HEK293T (cell line): Measurements from ENCODE around the gene PML.

Source experiments
- ARNT ChIP-seq: fragments of 450-650 bp; IDR thresholded peaks from 2 replicates; pipeline ENCODE4 v1.6.1; 2017; ENCODE audit warnings: mild to moderate bottlenecking
- BHLHE40 ChIP-seq: fragments of 450-650 bp; IDR thresholded peaks from 2 replicates; pipeline ENCODE4 v1.6.1; 2016; ENCODE audit warnings: mild to moderate bottlenecking, moderate library complexity, borderline replicate concordance
- CTBP1 ChIP-seq: fragments of 450-650 bp; IDR thresholded peaks from 2 replicates; pipeline ENCODE4 v1.6.1; 2016; ENCODE audit warnings: borderline replicate concordance
- FOXA1 ChIP-seq: fragments of 450-650 bp; IDR thresholded peaks from 2 replicates; pipeline ENCODE4 v1.6.1; 2016; ENCODE audit warnings: mild to moderate bottlenecking
- FOXK2 ChIP-seq: fragments of 450-650 bp; IDR thresholded peaks from 2 replicates; pipeline ENCODE4 v1.6.1; 2016; ENCODE audit warnings: mild to moderate bottlenecking
- FOXM1 ChIP-seq: fragments of 450-650 bp; IDR thresholded peaks from 2 replicates; pipeline ENCODE4 v1.6.1; 2017; ENCODE audit warnings: mild to moderate bottlenecking, borderline replicate concordance
- L3MBTL2 ChIP-seq: fragments of 450-650 bp; conservative IDR thresholded peaks from 2 replicates; pipeline ENCODE4 v1.6.1; 2016; ENCODE audit warnings: mild to moderate bottlenecking
- NFRKB ChIP-seq: fragments of 450-650 bp; IDR thresholded peaks from 2 replicates; pipeline ENCODE4 v1.6.1; 2016; ENCODE audit warnings: mild to moderate bottlenecking, moderate library complexity
- PKNOX1 ChIP-seq: fragments of 450-650 bp; IDR thresholded peaks from 2 replicates; pipeline ENCODE4 v1.6.1; 2016
- TARDBP ChIP-seq: fragments of 450-650 bp; IDR thresholded peaks from 2 replicates; pipeline ENCODE4 v1.6.1; 2016
- ZNF384 ChIP-seq: fragments of 450-650 bp; IDR thresholded peaks from 2 replicates; pipeline ENCODE4 v1.6.1; 2016

DNA sequence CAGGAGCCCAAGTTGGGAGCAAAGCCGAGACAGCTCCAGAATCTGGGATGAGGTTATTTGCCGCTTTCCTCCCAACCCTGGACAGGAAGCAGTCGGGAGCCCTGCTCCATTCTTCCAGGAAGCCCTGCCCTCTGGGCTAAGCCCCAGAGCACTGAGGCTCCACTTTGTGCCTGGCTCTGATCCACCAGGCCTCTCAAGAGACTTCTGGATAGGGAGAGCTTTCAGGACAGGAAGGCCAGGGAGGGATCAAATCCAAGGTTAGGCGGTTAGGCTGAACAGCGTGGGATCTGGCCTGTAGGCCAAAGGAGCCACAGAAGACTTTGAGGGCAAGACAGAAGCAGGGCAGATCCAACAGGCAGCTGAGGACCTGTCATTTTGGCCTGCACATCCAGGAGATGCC is 3.3 kb upstream of the PML start:
- TF ChIP-seq L3MBTL2 (no peak), BHLHE40 (no peak), FOXM1 (no peak), FOXK2 (no peak), TARDBP (no peak), CTBP1 (no peak), ZNF384 (no peak), ARNT (no peak), FOXA1 (no peak), NFRKB (no peak), PKNOX1 (no peak)
